ENCODE measurements around the gene DPM2. TPM values are rescaled to one million over a fixed set of nuclear protein-coding genes. Genes with fewer than 3 reads are reported as not detected.

The DPM2 gene
- total RNA-seq, 1 donor from 2014 or later, result 36.8 TPM

- DNase-seq (ENCODE audit: low spot score in 2 of 2, unreplicated experiment in 2 of 2), result no peak
- Mint-ChIP-seq H3K27ac (no peak overlapping the region), H3K36me3 (no peaks in the 10 kb centered on the region), H3K27me3 (ENCODE audit: low read depth) (peaks cover 51% of the 10 kb centered on the region), H3K4me1 (peaks cover 13% of the 10 kb centered on the region), H3K4me3 (peak overlapping the region; percentile 60), H3K9me3 (no peaks in the 10 kb centered on the region)
- no peak for TF ChIP-seq CTCF (IDR thresholded peaks at IDR 0.05; ENCODE audit: unreplicated experiment)
Measured at GRCh38 chr9:127929625-127929979, 8.1 kb downstream of the DPM2 start.

- H3K27me3 Mint-ChIP-seq (ENCODE audit: low read depth), result peaks cover 52% of the 10 kb centered on the region
- H3K9me3 Mint-ChIP-seq, result no peaks in the 10 kb centered on the region
- no peak for DNase-seq (ENCODE audit: low spot score in 2 of 2, unreplicated experiment in 2 of 2)
- no peak for TF ChIP-seq CTCF (IDR thresholded peaks at IDR 0.05; ENCODE audit: unreplicated experiment)
- peaks cover 13% of the 10 kb centered on the region for H3K4me1 Mint-ChIP-seq
- H3K27ac Mint-ChIP-seq, result no peak overlapping the region
- peak overlapping the region; percentile 60 for H3K4me3 Mint-ChIP-seq
- no peaks in the 10 kb centered on the region for H3K36me3 Mint-ChIP-seq
Measured at GRCh38 chr9:127928676-127929624, 8.7 kb downstream of the DPM2 start.

GRCh38 chr9:127927988-127928675, 9.5 kb downstream of the DPM2 start:
- Mint-ChIP-seq H3K27ac (no peak overlapping the region), H3K36me3 (no peaks in the 10 kb centered on the region), H3K4me3 (peak overlapping the region; percentile 41), H3K4me1 (peaks cover 13% of the 10 kb centered on the region), H3K27me3 (ENCODE audit: low read depth) (peaks cover 56% of the 10 kb centered on the region), H3K9me3 (no peaks in the 10 kb centered on the region)
- TF ChIP-seq CTCF (IDR thresholded peaks at IDR 0.05; ENCODE audit: unreplicated experiment), result no peak
- no peak for DNase-seq (ENCODE audit: low spot score in 2 of 2, unreplicated experiment in 2 of 2)

- Mint-ChIP-seq H3K27ac (no peak overlapping the region), H3K27me3 (ENCODE audit: low read depth) (peaks cover 58% of the 10 kb centered on the region), H3K36me3 (no peaks in the 10 kb centered on the region), H3K4me1 (peaks cover 13% of the 10 kb centered on the region), H3K4me3 (peak overlapping the region; percentile 74), H3K9me3 (no peaks in the 10 kb centered on the region)
- DNase-seq (ENCODE audit: low spot score in 2 of 2, unreplicated experiment in 2 of 2), result no peak
- no peak for TF ChIP-seq CTCF (IDR thresholded peaks at IDR 0.05; ENCODE audit: unreplicated experiment)
Measured at GRCh38 chr9:127927201-127927987, 10.3 kb downstream of the DPM2 start.

GRCh38 chr9:127926906-127927200, 10.8 kb downstream of the DPM2 start:
- Mint-ChIP-seq H3K27ac (no peak overlapping the region), H3K4me3 (peak overlapping the region; percentile 74)

More at GRCh38 chr9:127926906-127927200, 10.8 kb downstream of the DPM2 start:
- Mint-ChIP-seq H3K27me3 (ENCODE audit: low read depth) (peaks cover 58% of the 10 kb centered on the region), H3K9me3 (no peaks in the 10 kb centered on the region), H3K4me1 (peaks cover 13% of the 10 kb centered on the region), H3K36me3 (no peaks in the 10 kb centered on the region)
- TF ChIP-seq CTCF (IDR thresholded peaks at IDR 0.05; ENCODE audit: unreplicated experiment), result no peak
- DNase-seq (ENCODE audit: low spot score in 2 of 2, unreplicated experiment in 2 of 2), result no peak
